DMS114 treated with DMSO at 0.1 percent for 48 hours (cell line): Measurements from ENCODE around the gene SLC4A3.
"Not testable (repeated sequence)": the region's sequence is repeated elsewhere in the genome, so short reads cannot be mapped to it uniquely, and the experiment has no call there.

ENCODE experiments used
- DNase-seq: peaks from one replicate; lab custom pipeline; 2025; ENCODE audit not compliant: unreplicated experiment; lab: John Stamatoyannopoulos, UW

The SLC4A3 gene

GRCh38 chr2:219648176-219648575, 20.7 kb downstream of the SLC4A3 start:
- DNase-seq = no peak

DNA sequence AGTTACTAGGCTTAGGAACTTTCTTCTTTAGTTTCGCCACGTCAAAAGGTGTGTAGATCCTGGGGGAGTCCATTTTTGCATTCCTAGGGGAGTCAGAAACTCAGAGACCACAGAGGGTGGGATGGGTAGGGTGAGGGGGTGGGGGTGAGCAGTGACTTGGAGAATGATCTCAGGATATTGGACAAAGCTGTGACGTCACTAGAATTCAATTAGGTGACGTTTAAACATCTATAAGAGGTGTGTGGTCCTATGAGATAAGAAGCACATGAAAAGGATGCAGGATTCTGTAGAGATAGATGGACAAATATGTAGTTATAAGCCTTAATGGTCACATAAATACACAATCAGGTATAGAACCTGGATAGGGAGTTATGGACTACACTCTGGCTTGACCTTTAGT, 21.5 kb downstream of the SLC4A3 start:
- DNase-seq = no peak

DNA sequence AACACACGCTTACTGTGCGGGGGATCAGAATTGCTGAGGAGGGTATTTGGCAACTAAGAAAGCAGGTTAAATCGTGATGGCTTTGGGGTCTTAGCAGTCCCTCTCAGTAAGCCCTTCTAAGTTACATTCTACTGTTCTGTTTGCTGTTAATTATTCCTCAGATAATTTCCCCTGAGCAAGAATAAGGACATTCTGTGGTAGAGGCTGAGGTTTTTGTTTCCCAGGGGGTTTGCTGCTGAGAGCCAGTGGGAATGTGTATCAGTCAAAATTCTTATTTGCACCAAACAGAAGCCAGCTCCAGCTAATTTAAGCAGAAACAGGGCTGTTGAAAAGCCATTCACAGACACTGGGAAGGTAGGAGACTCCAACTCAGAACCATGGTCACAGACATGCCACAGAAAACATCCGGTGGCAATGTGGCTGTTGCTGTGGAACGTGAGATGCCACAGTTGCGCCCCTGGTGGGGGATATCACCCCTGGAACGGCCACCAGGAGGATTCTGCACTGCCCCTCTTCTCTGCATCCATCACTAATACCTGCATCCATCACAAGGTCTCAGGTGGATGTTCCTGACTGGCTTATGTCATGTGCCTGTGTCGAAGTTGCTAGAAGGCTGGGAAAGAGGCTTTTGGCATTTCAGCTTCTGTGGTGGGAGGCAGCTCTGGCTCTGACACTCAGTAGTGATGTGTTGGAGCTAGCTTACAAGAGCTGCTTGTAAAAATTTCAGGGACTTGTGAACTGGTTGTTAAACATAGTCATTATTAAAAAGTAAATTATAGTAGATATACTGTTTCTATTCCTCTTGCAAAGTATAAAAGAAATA, 23.2 kb downstream of the SLC4A3 start:
- no peak for DNase-seq

DNA sequence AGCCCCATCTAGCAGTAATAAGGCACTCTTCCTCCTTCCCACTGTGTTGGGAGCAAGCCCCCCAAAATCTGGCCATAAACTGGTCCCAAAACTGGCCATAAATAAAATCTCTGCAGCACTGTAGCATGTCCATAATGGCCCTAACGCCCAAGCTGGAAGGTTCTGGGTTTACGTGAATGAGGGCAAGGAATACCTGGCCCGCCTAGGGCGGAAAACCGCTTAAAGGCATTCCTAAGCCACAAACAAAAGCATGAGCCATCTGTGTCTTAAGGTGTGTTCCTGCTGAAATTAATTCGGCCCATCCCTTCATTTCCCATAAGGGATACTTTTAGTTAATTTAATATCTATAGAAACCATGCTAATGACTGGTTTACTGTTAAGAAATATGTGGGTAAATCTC, 24.2 kb downstream of the SLC4A3 start:
- DNase-seq = not testable (repeated sequence)

DNA sequence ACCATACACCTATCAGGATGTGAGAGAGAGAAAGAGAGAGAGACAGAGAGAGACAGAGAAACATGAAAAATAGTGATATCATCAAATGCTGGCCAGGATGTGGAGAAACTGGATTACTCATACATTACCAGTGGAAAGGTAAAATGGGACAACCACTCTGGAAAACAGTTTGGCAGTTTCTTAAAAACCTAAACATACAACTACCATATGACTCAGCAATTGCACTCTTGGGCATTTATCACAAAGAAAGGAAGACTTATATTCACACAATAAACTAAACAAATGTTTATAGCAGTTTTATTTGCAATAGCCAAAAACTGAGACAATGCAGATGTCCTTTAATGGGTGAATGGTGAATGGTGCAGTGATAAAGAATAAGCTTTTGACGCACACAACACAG, 29.1 kb downstream of the SLC4A3 start:
- no peak for DNase-seq

- no peak for DNase-seq
Measured at GRCh38 chr2:219658196-219658846, 30.9 kb downstream of the SLC4A3 start.

GRCh38 chr2:219658874-219659273, 31.4 kb downstream of the SLC4A3 start:
- DNase-seq = no peak

GRCh38 chr2:219661197-219661954, 33.9 kb downstream of the SLC4A3 start:
- no peak for DNase-seq

GRCh38 chr2:219661955-219662395, 34.5 kb downstream of the SLC4A3 start:
- no peak for DNase-seq

DNA sequence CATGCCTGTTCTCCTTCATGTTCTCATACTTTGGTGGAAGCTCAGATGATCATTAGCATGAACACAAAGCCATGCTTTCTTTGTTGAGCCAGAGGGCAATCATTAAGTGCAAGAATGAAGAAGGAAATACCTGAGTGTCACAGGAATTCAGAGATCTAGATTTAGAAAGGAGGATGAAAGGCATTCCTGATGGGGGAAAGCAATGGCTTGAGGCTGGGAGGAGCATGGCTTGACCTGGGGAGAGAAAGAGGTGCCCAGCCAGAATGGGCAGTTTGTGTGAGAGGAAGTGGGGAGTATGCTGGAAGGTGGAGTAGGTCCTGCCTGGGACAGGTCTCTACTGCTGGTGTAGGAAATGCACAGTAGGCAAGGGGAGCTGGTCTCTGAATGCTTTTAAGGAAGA, 35.1 kb downstream of the SLC4A3 start:
- no peak for DNase-seq

DNA sequence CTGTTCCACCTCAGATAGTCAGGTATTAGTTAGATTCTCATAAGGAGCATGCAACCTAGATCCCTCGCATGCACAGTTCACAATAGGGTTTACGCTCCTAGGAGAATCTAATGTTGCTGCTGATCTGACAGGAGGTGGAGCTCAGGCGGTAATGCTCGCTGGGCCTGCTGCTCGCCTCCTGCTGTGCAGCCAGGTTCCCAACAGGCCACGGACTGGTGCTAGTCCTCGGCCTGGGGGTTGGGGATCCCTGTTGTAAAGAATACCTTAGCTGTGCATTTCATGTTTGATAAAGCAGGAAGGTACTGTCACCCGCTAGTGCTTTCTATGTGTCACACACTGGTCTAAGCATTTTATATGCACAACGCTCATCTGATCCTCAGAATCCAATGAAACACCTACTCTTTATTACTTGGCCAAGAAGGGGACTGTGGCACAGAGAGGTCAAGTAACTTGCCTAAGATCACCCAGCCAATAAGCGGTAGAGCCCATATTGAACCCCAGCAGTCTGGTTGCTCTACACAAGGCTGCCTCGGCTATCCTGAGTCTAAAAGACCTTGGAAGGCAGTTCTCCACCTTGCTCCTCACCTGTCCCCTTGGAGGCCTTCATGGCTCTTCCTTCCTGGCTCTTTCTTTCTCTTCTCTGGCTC, 35.8 kb downstream of the SLC4A3 start:
- DNase-seq = no peak

DNA sequence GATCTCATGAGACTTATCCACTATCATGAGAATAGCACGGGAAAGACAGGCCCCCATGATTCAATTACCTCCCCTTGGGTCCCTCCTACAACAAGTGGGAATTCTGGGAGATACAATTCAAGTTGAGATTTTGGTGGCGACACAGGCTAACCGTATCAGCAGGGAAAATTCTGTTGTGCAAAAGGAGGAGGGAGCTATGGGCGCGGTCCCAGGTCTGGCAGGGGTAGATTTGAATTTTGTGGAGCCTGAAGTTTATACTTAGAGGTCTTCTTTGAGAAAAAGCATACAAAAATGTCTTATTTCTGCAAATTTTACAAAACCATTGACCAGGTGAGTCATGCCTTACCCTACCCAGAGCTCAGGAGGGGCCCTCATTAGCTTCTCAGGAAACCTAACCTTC, 36.6 kb downstream of the SLC4A3 start:
- DNase-seq = no peak

DNA sequence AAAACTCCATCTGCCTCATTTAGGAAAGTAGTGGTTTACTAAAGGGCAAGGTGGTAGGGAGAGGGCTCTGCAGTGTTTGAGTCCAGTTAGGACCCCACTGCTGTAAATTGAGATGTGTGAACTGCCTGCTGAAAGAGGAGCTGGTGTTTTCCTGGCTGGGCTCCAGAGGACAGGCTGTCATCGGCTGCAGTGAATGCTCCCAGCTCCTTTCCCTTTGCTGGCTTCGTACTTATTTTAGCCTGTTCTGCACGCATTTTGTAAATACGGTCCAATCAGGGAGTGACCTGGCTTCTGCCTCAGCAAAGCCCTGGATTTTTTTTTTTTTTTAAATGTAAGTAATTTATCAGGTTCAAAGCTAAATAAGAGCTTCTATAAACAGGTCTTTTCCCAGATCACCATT, 37.5 kb downstream of the SLC4A3 start:
- DNase-seq = no peak

- DNase-seq = no peak
Measured at GRCh38 chr2:219665926-219666325, 38.5 kb downstream of the SLC4A3 start.

GRCh38 chr2:219668316-219668715, 40.9 kb downstream of the SLC4A3 start:
- no peak for DNase-seq

DNA sequence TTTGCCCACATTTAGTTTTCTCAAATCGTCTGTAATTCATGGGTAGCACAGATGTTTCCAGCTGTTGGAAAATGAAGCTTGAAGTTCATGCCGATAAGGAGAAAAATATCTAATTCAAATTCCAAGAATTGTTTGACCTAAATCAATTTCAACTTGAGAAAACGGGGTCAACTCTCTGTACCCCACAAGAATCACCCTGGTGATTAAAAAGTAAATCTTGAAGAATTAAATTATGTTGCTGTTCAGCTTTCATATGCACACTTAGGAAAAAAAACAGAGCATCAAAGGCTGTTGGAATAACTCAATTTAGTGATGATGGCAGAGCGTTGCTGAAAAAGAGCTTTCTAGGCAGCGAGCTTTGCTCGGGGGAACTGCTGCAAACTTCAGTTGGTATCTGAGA, 43.0 kb downstream of the SLC4A3 start:
- no peak for DNase-seq

DNA sequence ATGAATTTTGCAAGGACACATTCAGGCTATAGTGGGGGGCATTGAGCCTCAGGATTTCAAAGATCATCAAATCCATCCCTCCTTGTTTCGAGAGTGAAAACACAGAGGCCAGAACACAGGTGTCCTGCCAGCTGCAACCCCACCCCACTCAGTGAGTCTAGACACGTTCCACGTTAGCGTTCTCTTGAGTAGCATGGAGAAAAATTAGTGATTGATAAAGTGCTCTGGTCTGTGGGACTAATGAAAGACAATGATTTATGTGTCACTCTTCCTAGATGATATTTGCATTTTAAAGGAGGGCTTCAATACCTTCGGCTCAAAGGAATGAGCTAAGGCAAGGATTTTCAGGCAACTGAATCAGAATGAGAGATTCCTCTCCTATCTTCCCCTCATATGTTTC, 43.8 kb downstream of the SLC4A3 start:
- DNase-seq = no peak

DNA sequence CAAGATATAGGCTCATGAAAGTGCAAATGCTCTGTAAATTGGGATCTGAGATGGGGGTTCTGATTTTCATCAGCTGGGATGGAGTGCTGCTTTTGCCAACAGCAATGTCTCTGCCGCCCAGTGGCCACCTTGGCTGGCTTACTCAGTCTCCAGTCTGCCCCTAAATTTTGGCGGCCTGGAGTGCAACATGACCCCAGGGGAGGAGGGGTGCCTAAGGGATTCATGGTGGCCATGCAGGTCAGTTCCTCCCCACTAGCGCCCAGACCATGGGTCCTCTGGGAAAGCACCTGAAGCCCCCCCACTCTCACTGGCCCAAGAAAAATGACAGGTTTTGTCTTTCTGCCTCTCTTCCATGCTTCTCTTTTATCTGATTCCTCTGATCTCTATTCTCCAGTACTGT, 45.0 kb downstream of the SLC4A3 start:
- DNase-seq = no peak

- DNase-seq = no peak
Measured at GRCh38 chr2:219675221-219675620, 47.8 kb downstream of the SLC4A3 start.

- no peak for DNase-seq
Measured at GRCh38 chr2:219676586-219676985, 49.2 kb downstream of the SLC4A3 start.

- no peak for DNase-seq
Measured at GRCh38 chr2:219679041-219679440, 51.6 kb downstream of the SLC4A3 start.
